K562 (cell line): ENCODE results near the gene IL6R. TPM values are rescaled to one million over a fixed set of nuclear protein-coding genes. Genes with fewer than 3 reads are reported as not detected.

Source experiments
- ATAC-seq: fragments of 200-7000 bp; cut with Tn5 transposase; 3 replicates; pipeline ENCODE4 v1.9.1; 2020; ENCODE audit warnings: moderate library complexity
- BruUV-seq: library from RNA; stranded (reverse); fragments of 400-500 nt; replicated peaks from 2 replicates; lab custom pipeline; 2021; lab: Mats Ljungman, UMichigan
- CTCF ChIA-PET: fragments of 300-600 bp; formaldehyde crosslinking; extraction: SDS; loops from one replicate; lab custom pipeline; 2021; ENCODE audit warnings: low intra/inter-chr PET ratio; lab: Yijun Ruan, JAX
- POLR2A ChIA-PET: fragments of 300-600, 350-650 bp; sonication (Branson Sonifier 250); formaldehyde crosslinking; extraction: SDS; loops from one replicate; lab custom pipeline; 2021; ENCODE audit warnings: antibody characterized with exemption, inconsistent platforms; lab: Yijun Ruan, JAX
- DNase-seq, 4 experiments: peaks; one replicate each; pipeline versions ENCODE4 v3.0.0 to v3.0.0-alpha.2; 2011 to 2018; ENCODE audit warnings: low spot score in 3 of 4, mixed read lengths in 3 of 4; ENCODE audit errors: extremely low read depth in 1 of 4
- FAIRE-seq: peaks from 2 replicates; lab custom pipeline; 2011; peaks lifted over from hg19 to GRCh38; lab: Jason Lieb, UNC
- H2AFZ ChIP-seq: 2 replicates; pipeline ENCODE4 v1.6.0; 2011; ENCODE audit warnings: low read depth, low read length, control low read depth, inconsistent platforms
- H3K27ac ChIP-seq: fragments of 200-600 bp; 3 replicates; pipeline ENCODE4 v1.8.0; 2011; ENCODE audit warnings: low read depth, mild to moderate bottlenecking, control low read depth, inconsistent platforms, low read length, moderate library complexity, mixed read lengths; ENCODE audit errors: extremely low read depth
- H3K27me3 ChIP-seq, 2 experiments: fragments of 300-600 bp in 1 of 2; 2 replicates in 1 of 2; 3 replicates in 1 of 2; pipeline versions ENCODE4 v1.6.0 to v1.8.0; 2011; ENCODE audit warnings: inconsistent platforms in 2 of 2, low read length in 2 of 2, mild to moderate bottlenecking in 1 of 2, mixed read lengths in 1 of 2, moderate library complexity in 1 of 2; ENCODE audit not compliant: control insufficient read depth in 2 of 2, insufficient read depth in 2 of 2
- H3K36me3 ChIP-seq: fragments of 300-600 bp; 3 replicates; pipeline ENCODE4 v1.8.0; 2011; ENCODE audit warnings: mild to moderate bottlenecking, low read length, inconsistent platforms; ENCODE audit not compliant: control insufficient read depth, insufficient read depth
- H3K4me1 ChIP-seq, 2 experiments: fragments of 200-600 bp in 1 of 2; replicated peaks in 1 of 2; 2 replicates in 1 of 2; 3 replicates in 1 of 2; pipeline versions ENCODE4 v1.5.1 to v1.8.0; 2011; ENCODE audit warnings: inconsistent platforms in 2 of 2, low read length in 2 of 2, mild to moderate bottlenecking in 1 of 2, mixed read lengths in 1 of 2, moderate library complexity in 1 of 2; ENCODE audit not compliant: control insufficient read depth in 2 of 2, insufficient read depth in 2 of 2
- H3K4me2 ChIP-seq: 2 replicates; pipeline ENCODE4 v1.6.1; 2011; ENCODE audit warnings: low read length, control low read depth, inconsistent platforms, mixed read lengths; ENCODE audit not compliant: insufficient read depth
- H3K4me3 ChIP-seq: fragments of 200-600 bp; sonication (generic), shearing (Covaris generic); 2 replicates; pipeline ENCODE4 v1.5.1; 2016; ENCODE audit warnings: control low read depth, inconsistent platforms
- H3K79me2 ChIP-seq: fragments of 200-600 bp; 3 replicates; pipeline ENCODE4 v1.8.0; 2011; ENCODE audit warnings: low read length, inconsistent platforms; ENCODE audit not compliant: control insufficient read depth, insufficient read depth
- H3K9ac ChIP-seq, 2 experiments: 2 replicates each; pipeline versions ENCODE4 v1.6.0 to v1.6.1; 2011; ENCODE audit warnings: low read depth in 2 of 2, low read length in 2 of 2, control low read depth in 1 of 2, inconsistent platforms in 1 of 2, mild to moderate bottlenecking in 1 of 2, mixed read lengths in 1 of 2; ENCODE audit not compliant: insufficient read depth in 1 of 2
- H3K9me1 ChIP-seq: one replicate; pipeline ENCODE4 v1.6.0; 2011; ENCODE audit warnings: inconsistent platforms, mild to moderate bottlenecking, low read length, moderate library complexity; ENCODE audit not compliant: control insufficient read depth, insufficient read depth
- H3K9me3 ChIP-seq: replicated peaks from 2 replicates; pipeline ENCODE4 v1.5.1; 2011; ENCODE audit warnings: low read depth, low read length, inconsistent platforms; ENCODE audit not compliant: control insufficient read depth, insufficient read depth
- H4K20me1 ChIP-seq: replicated peaks from 2 replicates; pipeline ENCODE4 v1.6.1; 2011; ENCODE audit warnings: low read length, inconsistent platforms, mixed read lengths; ENCODE audit not compliant: control insufficient read depth, insufficient read depth
- BRCA1 ChIP-seq, 2 experiments: fragments of 450-650 bp in 1 of 2; sonication (generic) in 1 of 2; formaldehyde crosslinking in 1 of 2; IDR thresholded peaks; 2 replicates each; pipeline versions ENCODE4 v1.5.0 to v1.6.1; 2017 to 2020; ENCODE audit warnings: mild to moderate bottlenecking in 1 of 2, missing genetic modification reagents in 1 of 2
- FUS ChIP-seq: fragments of 200-400 bp; formaldehyde crosslinking; optimal IDR thresholded peaks from 2 replicates; pipeline ENCODE3; 2017; ENCODE audit warnings: low read depth, low read length
- HDAC2 ChIP-seq: fragments of 450-650 bp; IDR thresholded peaks from 2 replicates; pipeline ENCODE4 v1.6.1; 2016; ENCODE audit warnings: mild to moderate bottlenecking
- MCM7 ChIP-seq, 2 experiments: fragments of 450-650 bp; IDR thresholded peaks; 2 replicates each; pipeline ENCODE4 v1.6.1; 2016 to 2018
- MITF ChIP-seq: IDR thresholded peaks from 2 replicates; pipeline ENCODE4 v1.6.1; 2014; ENCODE audit warnings: antibody characterized with exemption
- NELFE ChIP-seq: IDR thresholded peaks from 2 replicates; pipeline ENCODE4 v1.6.1; 2011; ENCODE audit warnings: mild to moderate bottlenecking; ENCODE audit not compliant: insufficient read depth, insufficient read length
- NR2C1 ChIP-seq, 2 experiments: fragments of 450-650 bp; IDR thresholded peaks; 2 replicates each; pipeline ENCODE4 v1.6.1; 2017; ENCODE audit warnings: mild to moderate bottlenecking in 2 of 2, antibody characterized with exemption in 1 of 2, inconsistent platforms in 1 of 2, missing compliant biosample characterization in 1 of 2, missing genetic modification characterization in 1 of 2
- NR2C2 ChIP-seq, 2 experiments: fragments of 200-800 bp in 1 of 2; sonication (Bioruptor generic) in 1 of 2; sonication (generic) in 1 of 2; formaldehyde crosslinking in 1 of 2; IDR thresholded peaks; 2 replicates each; pipeline versions ENCODE4 v1.6.1 to v1.8.0; 2016 to 2022; ENCODE audit warnings: mild to moderate bottlenecking in 1 of 2, missing compliant biosample characterization in 1 of 2, missing genetic modification characterization in 1 of 2, missing genetic modification reagents in 1 of 2
- PTBP1 ChIP-seq: fragments of 200-400 bp; formaldehyde crosslinking; IDR thresholded peaks from 2 replicates; pipeline ENCODE4 v1.6.1; 2017; ENCODE audit warnings: low read depth, low read length
- ZBED1 ChIP-seq: IDR thresholded peaks from 2 replicates; pipeline ENCODE4 v1.6.1; 2014
- in situ Hi-C: fragments of 300-500 bp; cut with MboI; formaldehyde crosslinking; loops from 4 replicates; pipeline ENCODE4 v1.15.0; 2018; ENCODE audit warnings: inconsistent platforms, mixed read lengths
- intact Hi-C: fragments of 100-400 bp; cut with micrococcal nuclease; formaldehyde crosslinking; loops from 2 replicates; pipeline ENCODE4 v1.14.2; 2022
- polyA plus RNA-seq, 8 experiments: library from polyadenylated mRNA; depleted of rRNA in 4 of 8; stranded (reverse) in 5 of 8; unstranded in 3 of 8; fragments of >200 nt; fragmentation: Nextera tagmentation in 2 of 8; fragmentation: Illumina TruSeq in 1 of 8; extraction: Ambion mirVana in 2 of 8; extraction: Trizol in 1 of 8; gene quantifications; 2 replicates each; pipeline versions ENCODE4 v1.2.1 to v1.2.3, GENCODE V29; 2011 to 2014; ENCODE audit warnings: inconsistent platforms in 1 of 8, missing spikeins in 1 of 8
- total RNA-seq, 7 experiments: library from RNA; depleted of rRNA in 6 of 7; stranded (reverse); fragments of >200 nt in 6 of 7; fragmentation: Illumina TruSeq in 2 of 7; extraction: Trizol in 2 of 7; gene quantifications; 2 replicates each; pipeline versions ENCODE4 v1.2.1 to v1.2.3, GENCODE V29; 2011 to 2021; ENCODE audit warnings: low replicate concordance in 1 of 7
- TF ChIP-seq, protein P1 (sequence below), 2 experiments: fragments of 450-650 bp in 1 of 2; sonication (generic) in 1 of 2; formaldehyde crosslinking; conservative IDR thresholded peaks; 2 replicates each; pipeline versions ENCODE4 v1.4.0 to v1.8.1; 2020 to 2022; ENCODE audit warnings: mild to moderate bottlenecking in 1 of 2, missing genetic modification reagents in 1 of 2
- TF ChIP-seq, protein P2 (sequence below): fragments of 200-800 bp; sonication (Bioruptor generic); IDR thresholded peaks from 2 replicates; pipeline ENCODE4 v1.6.1; 2017; ENCODE audit warnings: missing genetic modification characterization, missing compliant biosample characterization

Gene IL6R
- total and polyA plus RNA-seq, 9 of the 15 experiments (the other 6 are each of a cell fraction or from before 2014, with no cell fraction given), result 0.05 to 1.1 (median 0.11) TPM; not detected in 2

DNA sequence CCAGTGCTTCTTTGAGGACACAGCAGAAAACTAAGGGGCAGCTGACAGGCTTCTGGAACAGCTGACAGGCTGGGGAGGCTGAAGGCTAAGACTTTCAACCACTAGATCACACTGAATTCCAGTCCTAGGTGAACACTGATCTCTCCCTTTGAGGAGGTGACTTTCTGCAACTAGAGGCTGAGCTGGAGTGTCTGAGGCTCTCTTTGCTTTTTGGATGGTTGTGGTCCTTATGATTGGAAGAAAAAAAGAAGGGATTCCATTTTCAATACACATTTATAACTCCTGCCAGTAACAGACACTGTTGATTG, 1.4 kb downstream of the IL6R start:
- no peak for ATAC-seq
- H3K27me3 ChIP-seq, result peaks cover 44 to 65% of the 10 kb centered on the region in 2 experiments
- H2AFZ ChIP-seq, result no peak overlapping the region
- no peak overlapping the region for H3K4me2 ChIP-seq
- peaks cover 11 to 19% of the 10 kb centered on the region in 2 experiments; a peak in 4 of 5 replicates for H3K4me1 ChIP-seq
- no peaks in the 10 kb centered on the region for H3K9me1 ChIP-seq
- H3K27ac ChIP-seq, result no peak overlapping the region
- no TSS peak for BruUV-seq
- no peak overlapping the region for H3K9ac ChIP-seq
- peaks cover 18% of the 10 kb centered on the region for H4K20me1 ChIP-seq
- no peaks in the 10 kb centered on the region for H3K36me3 ChIP-seq
- H3K9me3 ChIP-seq, result no peaks in the 10 kb centered on the region
- ChIA-PET POLR2A (interaction anchor here (0.6 kb wide), 2 partner anchors 22 to 110 kb away, joined by 3 read pairs; no protein-coding TSS in a partner anchor), CTCF (interaction anchor here (0.5 kb wide), 1 partner anchor 306 kb away, joined by 3 read pairs; no protein-coding TSS in a partner anchor)
- intact Hi-C loops (loop anchor here (5.0 kb wide), 2 partner anchors 54 to 61 kb away; no protein-coding TSS in a partner anchor), in situ Hi-C loops (no loop called here)
- DNase-seq, result no peak
- TF ChIP-seq MCM7 (IDR thresholded peaks at IDR 0.05), result no peak
- TF ChIP-seq, protein P1, sequence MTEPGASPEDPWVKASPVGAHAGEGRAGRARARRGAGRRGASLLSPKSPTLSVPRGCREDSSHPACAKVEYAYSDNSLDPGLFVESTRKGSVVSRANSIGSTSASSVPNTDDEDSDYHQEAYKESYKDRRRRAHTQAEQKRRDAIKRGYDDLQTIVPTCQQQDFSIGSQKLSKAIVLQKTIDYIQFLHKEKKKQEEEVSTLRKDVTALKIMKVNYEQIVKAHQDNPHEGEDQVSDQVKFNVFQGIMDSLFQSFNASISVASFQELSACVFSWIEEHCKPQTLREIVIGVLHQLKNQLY (CRISPR knock-in tag; conservative IDR thresholded peaks at IDR 0.05), result no peak
- TF ChIP-seq NR2C2 (CRISPR knock-in tag; IDR thresholded peaks at IDR 0.05), result no peak
- TF ChIP-seq NR2C2 (tag; IDR thresholded peaks at IDR 0.05), result no peak
- TF ChIP-seq, protein P2, sequence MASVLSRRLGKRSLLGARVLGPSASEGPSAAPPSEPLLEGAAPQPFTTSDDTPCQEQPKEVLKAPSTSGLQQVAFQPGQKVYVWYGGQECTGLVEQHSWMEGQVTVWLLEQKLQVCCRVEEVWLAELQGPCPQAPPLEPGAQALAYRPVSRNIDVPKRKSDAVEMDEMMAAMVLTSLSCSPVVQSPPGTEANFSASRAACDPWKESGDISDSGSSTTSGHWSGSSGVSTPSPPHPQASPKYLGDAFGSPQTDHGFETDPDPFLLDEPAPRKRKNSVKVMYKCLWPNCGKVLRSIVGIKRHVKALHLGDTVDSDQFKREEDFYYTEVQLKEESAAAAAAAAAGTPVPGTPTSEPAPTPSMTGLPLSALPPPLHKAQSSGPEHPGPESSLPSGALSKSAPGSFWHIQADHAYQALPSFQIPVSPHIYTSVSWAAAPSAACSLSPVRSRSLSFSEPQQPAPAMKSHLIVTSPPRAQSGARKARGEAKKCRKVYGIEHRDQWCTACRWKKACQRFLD (CRISPR knock-in tag), result no peak
- no peak for TF ChIP-seq MITF
- no peak for TF ChIP-seq FUS
- no peak for TF ChIP-seq HDAC2
- no peak for TF ChIP-seq BRCA1 (IDR thresholded peaks at IDR 0.05)
- no peak for TF ChIP-seq BRCA1 (CRISPR knock-in tag; IDR thresholded peaks at IDR 0.05)
- no peak for TF ChIP-seq NELFE
- no peak for TF ChIP-seq ZBED1
- no peak for TF ChIP-seq PTBP1
- TF ChIP-seq NR2C1 (IDR thresholded peaks at IDR 0.05), result no peak
- TF ChIP-seq NR2C1 (tag; IDR thresholded peaks at IDR 0.05), result no peak
- no peak for FAIRE-seq
- no peak overlapping the region for H3K4me3 ChIP-seq
- H3K79me2 ChIP-seq, result no peaks in the 10 kb centered on the region
